Smooth muscle cell (in vitro differentiated cells): ENCODE data around the gene DDX24. TPM values are rescaled to one million over a fixed set of nuclear protein-coding genes. Genes with fewer than 3 reads are reported as not detected.

ENCODE experiments used
- DNase-seq: peaks from one replicate; lab custom pipeline; 2025; ENCODE audit not compliant: unreplicated experiment; lab: John Stamatoyannopoulos, UW
- H2AFZ ChIP-seq: fragments of 200-600 bp; sonication (generic); 2 replicates; pipeline ENCODE4 v1.6.0; 2016; ENCODE audit warnings: antibody characterized with exemption, low read depth, mild to moderate bottlenecking
- H3F3A ChIP-seq: fragments of 200-600 bp; sonication (generic); 2 replicates; pipeline ENCODE4 v1.6.0; 2017; ENCODE audit warnings: antibody characterized with exemption, low read depth
- H3K27ac ChIP-seq: fragments of 200-600 bp; sonication (generic); 2 replicates; pipeline ENCODE4 v1.5.1; 2016; ENCODE audit warnings: low read depth, mild to moderate bottlenecking
- H3K27me3 ChIP-seq: fragments of 200-600 bp; sonication (generic); 2 replicates; pipeline ENCODE4 v1.6.1; 2016; ENCODE audit warnings: low read depth, mild to moderate bottlenecking
- H3K36me3 ChIP-seq: fragments of 200-600 bp; sonication (generic); 2 replicates; pipeline ENCODE4 v1.5.1; 2016; ENCODE audit warnings: low read depth
- H3K4me1 ChIP-seq: fragments of 200-600 bp; sonication (generic); 2 replicates; pipeline ENCODE4 v1.5.1; 2016; ENCODE audit warnings: low read depth
- H3K4me2 ChIP-seq: fragments of 200-600 bp; sonication (generic); 2 replicates; pipeline ENCODE4 v1.6.0; 2016; ENCODE audit warnings: mild to moderate bottlenecking
- H3K4me3 ChIP-seq: fragments of 200-600 bp; sonication (generic); 2 replicates; pipeline ENCODE4 v1.5.1; 2016; ENCODE audit warnings: mild to moderate bottlenecking
- H3K79me2 ChIP-seq: fragments of 200-600 bp; sonication (generic); 2 replicates; pipeline ENCODE4 v1.6.0; 2016; ENCODE audit warnings: low read depth, mild to moderate bottlenecking
- H3K9ac ChIP-seq: fragments of 200-600 bp; sonication (generic); 2 replicates; pipeline ENCODE4 v1.6.0; 2016; ENCODE audit warnings: low read depth
- H3K9me3 ChIP-seq: fragments of 200-600 bp; sonication (generic); replicated peaks from 2 replicates; pipeline ENCODE4 v1.5.1; 2016; ENCODE audit warnings: low read depth
- H4K20me1 ChIP-seq: fragments of 200-600 bp; sonication (generic); 2 replicates; pipeline ENCODE4 v1.6.0; 2016; ENCODE audit warnings: low read depth
- CTCF ChIP-seq: fragments of 200-600 bp; sonication (generic); IDR thresholded peaks from 2 replicates; pipeline ENCODE4 v1.5.1; 2017; ENCODE audit warnings: borderline replicate concordance, mild to moderate bottlenecking, antibody characterized with exemption; ENCODE audit not compliant: insufficient read depth, poor library complexity, severe bottlenecking
- WGBS: methylation state at CpG from one replicate; pipeline ENCODE4 v1.1.7; 2016; ENCODE audit warnings: low lambda C conversion rate; 5-methylcytosine and 5-hydroxymethylcytosine counted together
- polyA plus RNA-seq: library from polyadenylated mRNA; unstranded; fragments of >200 nt; fragmentation: Nextera tagmentation; extraction: Ambion mirVana; gene quantifications from 2 replicates; pipeline ENCODE4 v1.2.1, GENCODE V29; 2016
- total RNA-seq: library from RNA; depleted of rRNA; stranded (reverse); fragments of >200 nt; gene quantifications from 2 replicates; pipeline ENCODE4 v1.2.3, GENCODE V29; 2014

DDX24 gene
- total and polyA plus RNA-seq, 2 experiments from 2014 or later = 117 to 118 TPM

DNA sequence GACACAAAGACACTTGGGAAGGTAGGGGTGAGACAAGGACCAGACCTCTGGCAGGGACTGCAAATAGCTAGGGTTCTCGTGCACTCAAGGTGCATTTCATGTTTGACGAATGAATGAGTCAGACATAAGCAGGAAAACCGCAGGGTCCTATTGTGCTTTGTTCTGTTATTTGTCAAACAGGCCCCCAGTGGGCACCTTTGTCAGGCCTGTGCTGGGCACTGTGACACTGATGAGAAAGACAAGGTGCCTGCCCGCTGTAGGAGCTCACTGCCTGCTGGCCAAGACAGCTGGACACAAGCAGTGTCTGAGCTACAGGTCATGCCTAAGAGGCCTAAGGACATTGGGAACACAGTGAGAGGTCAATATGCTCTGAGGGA is 52.6 kb downstream of the DDX24 start:
- H3K79me2 ChIP-seq = no peaks in the 10 kb centered on the region
- no peak overlapping the region for H3K9ac ChIP-seq
- H3K27me3 ChIP-seq = no peaks in the 10 kb centered on the region
- no peaks in the 10 kb centered on the region for H4K20me1 ChIP-seq
- H3K4me2 ChIP-seq = no peak overlapping the region
- peaks cover 6% of the 10 kb centered on the region for H3K4me1 ChIP-seq
- H3K9me3 ChIP-seq = no peaks in the 10 kb centered on the region
- no peaks in the 10 kb centered on the region for H3F3A ChIP-seq
- no peak for DNase-seq
- WGBS = 76% methylated on average over 4 of the region's 4 CpGs
- no peaks in the 10 kb centered on the region for H3K36me3 ChIP-seq
- H3K27ac ChIP-seq = no peak overlapping the region
- H3K4me3 ChIP-seq = no peak overlapping the region
- no peak overlapping the region for H2AFZ ChIP-seq
- TF ChIP-seq CTCF = no peak

GRCh38 chr14:94027566-94028449 is 53.2 kb downstream of the DDX24 start:
- Histone ChIP-seq H3K79me2 (no peaks in the 10 kb centered on the region), H3K36me3 (no peaks in the 10 kb centered on the region), H3K4me1 (peaks cover 11% of the 10 kb centered on the region), H3K9me3 (no peaks in the 10 kb centered on the region), H3K27ac (no peak overlapping the region), H2AFZ (no peak overlapping the region), H3K4me2 (no peak overlapping the region), H3K27me3 (no peaks in the 10 kb centered on the region), H3K4me3 (no peak overlapping the region), H3F3A (no peaks in the 10 kb centered on the region), H4K20me1 (no peaks in the 10 kb centered on the region), H3K9ac (no peak overlapping the region)
- TF ChIP-seq CTCF = no peak
- WGBS = 91% methylated on average over 14 of the region's 14 CpGs
- no peak for DNase-seq

DNA sequence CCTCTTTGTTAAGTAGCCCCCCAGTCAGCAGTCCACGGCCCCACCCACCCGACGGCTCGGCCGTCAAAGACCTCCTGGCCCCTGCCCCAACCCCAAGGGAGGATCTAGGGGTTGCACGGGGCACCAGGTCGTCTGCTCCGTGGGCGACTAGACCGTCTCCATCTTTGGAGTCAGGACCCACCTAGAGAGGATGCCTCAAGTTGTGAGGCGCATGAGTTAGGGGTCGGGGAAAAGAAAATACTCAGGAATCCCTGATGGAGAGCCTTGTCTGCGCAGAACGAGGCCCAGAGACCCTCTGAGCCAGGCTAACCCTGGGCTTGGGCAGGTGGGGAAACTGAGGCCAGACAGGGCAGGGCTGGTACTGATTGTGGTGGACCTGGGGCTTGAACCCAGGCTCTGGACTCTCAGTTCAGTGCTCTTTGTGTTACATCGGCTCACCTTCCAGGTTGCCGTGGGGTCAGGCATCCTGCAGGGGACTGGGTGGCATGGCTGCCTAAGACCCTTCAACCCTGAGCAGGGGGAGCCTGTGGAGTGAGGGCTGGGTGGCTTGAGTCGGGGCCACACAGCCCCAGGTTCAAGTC is 54.0 kb downstream of the DDX24 start:
- peaks cover 13% of the 10 kb centered on the region for H3K4me1 ChIP-seq
- H3K9me3 ChIP-seq = no peaks in the 10 kb centered on the region
- no peak overlapping the region for H3K27ac ChIP-seq
- no peaks in the 10 kb centered on the region for H3K27me3 ChIP-seq
- DNase-seq = no peak
- H2AFZ ChIP-seq = peak overlapping the region; percentile 6
- no peaks in the 10 kb centered on the region for H4K20me1 ChIP-seq
- no peaks in the 10 kb centered on the region for H3K36me3 ChIP-seq
- peak overlapping the region; percentile 82 for H3K4me2 ChIP-seq
- no peaks in the 10 kb centered on the region for H3K79me2 ChIP-seq
- no peaks in the 10 kb centered on the region for H3F3A ChIP-seq
- H3K9ac ChIP-seq = no peak overlapping the region
- WGBS = 49% methylated on average over 16 of the region's 17 CpGs
- no peak for TF ChIP-seq CTCF
- peak overlapping the region; percentile 59 for H3K4me3 ChIP-seq
